HG02870 (cell line): Measurements from ENCODE around the gene DNAH7.
"Not testable (repeated sequence)": the region's sequence is repeated elsewhere in the genome, so short reads cannot be mapped to it uniquely, and the experiment has no call there.

ENCODE experiments used
- ATAC-seq: cut with Tn5 transposase; IDR thresholded peaks from one replicate; pipeline ENCODE4 v1.9.1; 2021; ENCODE audit warnings: mild to moderate bottlenecking, moderate library complexity; ENCODE audit not compliant: unreplicated experiment

The DNAH7 gene

DNA sequence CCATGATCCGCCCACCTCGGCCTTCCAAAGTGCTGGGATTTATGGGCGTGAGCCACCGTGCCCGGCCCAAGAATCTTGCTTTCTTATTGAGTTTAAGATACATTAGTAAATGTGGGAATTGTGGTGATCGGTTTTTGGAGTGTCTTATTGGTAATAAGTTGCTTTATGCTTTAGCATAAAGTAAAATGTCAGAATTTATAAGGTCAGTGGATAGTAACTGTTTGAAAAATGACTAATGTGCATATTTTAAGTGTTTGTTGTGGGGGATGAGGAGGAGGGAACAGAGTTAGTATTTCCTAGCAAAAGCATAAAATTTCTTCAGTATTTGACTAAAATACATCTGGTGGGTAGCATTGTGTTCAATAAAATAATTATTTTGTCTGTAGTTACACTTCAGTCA is 334.2 kb downstream of the DNAH7 start:
- ATAC-seq = no peak

DNA sequence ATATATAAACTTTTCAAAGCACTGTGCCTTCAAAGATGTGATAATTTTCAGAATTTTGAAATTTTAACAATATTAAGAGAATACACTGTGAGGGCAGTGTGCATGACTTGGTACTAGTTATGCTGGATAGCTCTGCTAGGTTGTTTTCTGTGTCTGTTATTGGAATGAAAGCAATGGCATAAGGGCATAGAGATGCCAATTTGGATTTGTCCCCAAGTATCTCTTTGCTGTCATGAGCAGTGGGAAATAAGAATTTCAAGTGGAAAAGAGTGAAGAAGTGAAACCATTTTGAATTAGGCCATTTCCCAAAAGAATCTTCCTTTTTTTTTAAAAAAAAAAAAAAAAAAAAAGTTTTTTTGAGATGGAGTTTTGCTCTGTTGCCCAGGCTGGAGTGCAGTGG is 334.8 kb downstream of the DNAH7 start:
- no peak for ATAC-seq

DNA sequence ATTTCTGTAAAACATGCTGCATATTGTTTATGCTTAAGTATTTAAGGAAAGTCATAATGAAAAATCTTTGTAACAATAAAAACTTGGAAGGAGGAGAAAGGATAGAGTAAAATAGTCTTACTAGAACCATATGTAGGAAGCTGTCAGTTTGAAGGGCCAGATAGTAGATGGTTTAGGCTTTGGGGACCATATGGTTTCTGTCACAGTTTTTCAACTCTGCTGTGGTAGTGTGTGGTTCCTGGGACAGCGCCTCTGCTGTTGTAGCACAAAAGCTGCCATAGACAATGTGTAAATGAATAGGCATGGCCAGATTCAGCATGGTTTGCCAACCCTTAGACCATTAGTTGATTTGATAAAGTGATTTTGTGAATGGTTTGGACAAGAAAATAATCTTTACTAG is 336.1 kb downstream of the DNAH7 start:
- no peak for ATAC-seq

DNA sequence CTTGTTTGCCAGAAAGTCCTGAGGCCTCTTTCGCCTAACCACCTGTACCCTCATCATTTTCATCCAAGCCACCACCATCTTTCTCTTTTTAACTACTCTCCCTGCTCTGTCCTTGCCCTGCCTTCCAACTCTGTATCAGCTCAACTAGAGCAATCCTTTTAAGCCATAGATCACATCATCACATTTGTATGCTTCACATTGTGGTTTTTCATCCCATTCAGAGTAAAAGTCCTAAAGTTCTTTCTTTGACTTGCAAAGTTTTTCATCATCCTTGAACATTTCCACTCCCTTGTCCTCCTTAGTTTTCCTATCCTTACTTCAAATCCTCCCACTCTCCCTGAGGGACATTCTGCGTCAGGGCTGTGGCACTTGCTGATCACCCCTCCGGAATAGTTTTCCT is 337.7 kb downstream of the DNAH7 start:
- no peak for ATAC-seq

DNA sequence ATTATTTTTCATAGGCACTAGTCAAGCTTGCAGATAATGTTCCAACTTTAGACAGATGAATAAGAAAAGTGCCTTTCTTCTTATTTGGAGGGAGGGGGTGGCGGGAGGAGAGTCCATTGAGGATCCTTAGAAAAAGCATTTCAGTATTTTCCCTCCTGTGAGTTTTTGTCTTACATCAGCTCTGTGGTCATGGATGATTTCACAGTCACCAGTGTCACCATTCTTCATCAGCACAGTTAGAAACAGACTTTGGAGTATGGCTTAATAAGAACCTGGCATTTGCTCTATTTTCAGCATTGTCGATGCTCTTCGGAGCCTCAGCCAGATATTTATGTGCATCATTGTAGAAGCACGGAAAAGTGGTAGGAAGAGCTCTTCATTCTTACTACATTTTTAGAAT is 341.5 kb downstream of the DNAH7 start:
- ATAC-seq = no peak

DNA sequence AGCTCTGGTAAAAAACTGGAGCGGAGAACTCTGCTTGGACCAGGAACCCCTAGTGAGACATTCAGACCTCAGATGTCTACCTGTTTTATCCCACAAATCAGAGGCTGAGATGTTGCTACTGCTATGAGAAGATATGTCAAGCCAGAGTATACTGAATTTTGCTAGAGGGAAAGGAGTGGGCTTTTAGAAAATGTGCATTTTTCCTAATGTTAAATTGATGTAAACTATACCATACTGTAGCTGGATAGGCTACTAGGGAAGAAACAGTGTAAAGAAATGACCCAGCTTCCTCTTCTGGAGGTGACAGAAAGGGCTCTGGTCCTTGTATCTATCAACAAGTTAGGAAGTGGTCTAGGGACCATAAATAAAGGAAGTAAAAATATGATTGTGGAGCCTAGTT is 346.6 kb downstream of the DNAH7 start:
- ATAC-seq = no peak

DNA sequence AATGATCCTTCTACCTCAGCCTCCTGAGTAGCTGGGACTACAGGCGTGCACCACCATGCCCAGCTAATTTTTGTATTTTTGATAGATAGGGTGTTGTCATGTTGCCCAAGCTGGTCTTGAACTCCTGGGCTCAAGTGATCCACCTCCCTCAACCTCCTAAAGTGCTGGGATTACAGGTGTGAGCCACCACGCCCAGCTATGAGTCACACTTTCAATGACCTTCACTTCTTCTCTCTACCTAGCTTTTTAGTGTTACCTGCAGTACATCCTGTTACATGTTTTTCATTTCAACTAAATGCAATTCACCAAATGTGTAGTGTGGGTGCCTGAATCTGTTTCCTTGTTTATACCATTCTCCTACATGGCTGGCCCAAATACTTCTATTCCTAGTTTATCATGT is 347.6 kb downstream of the DNAH7 start:
- no peak for ATAC-seq

DNA sequence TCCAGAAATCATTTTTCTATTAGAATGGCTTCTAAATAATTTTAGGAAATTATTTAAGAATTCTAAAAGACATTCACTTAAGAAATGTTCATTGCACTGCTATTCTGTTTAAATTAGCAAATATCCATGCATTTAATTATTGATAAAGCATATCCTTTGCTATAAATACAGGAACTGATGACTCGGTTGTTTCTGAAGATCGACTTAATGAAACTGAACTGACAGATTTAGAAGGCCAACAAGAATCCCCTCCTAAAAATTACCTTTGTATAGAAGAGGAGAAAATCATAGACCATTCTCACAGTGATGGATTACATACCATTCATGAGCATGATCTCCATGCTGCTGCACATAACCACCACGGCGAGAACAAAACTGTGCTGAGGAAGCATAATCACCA is 352.2 kb downstream of the DNAH7 start:
- no peak for ATAC-seq

DNA sequence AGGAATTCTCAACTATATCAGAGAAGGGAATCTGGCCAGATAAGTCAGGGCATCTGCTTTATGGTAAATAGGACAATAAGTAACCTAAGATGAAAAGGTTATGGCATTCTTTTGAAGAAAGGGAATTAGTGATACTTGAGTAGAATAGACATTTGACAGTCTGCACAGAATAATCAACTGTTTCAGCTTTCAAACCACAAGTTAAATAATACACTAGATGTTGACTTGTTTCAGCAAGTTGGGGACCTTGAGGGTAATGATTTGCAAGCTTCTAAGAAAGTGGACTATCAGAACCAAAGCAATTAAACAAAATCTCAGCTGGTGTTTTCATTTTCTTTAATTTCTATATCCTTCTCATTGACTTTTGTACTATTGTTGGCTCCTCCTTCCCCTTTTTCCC is 357.2 kb downstream of the DNAH7 start:
- ATAC-seq = no peak

DNA sequence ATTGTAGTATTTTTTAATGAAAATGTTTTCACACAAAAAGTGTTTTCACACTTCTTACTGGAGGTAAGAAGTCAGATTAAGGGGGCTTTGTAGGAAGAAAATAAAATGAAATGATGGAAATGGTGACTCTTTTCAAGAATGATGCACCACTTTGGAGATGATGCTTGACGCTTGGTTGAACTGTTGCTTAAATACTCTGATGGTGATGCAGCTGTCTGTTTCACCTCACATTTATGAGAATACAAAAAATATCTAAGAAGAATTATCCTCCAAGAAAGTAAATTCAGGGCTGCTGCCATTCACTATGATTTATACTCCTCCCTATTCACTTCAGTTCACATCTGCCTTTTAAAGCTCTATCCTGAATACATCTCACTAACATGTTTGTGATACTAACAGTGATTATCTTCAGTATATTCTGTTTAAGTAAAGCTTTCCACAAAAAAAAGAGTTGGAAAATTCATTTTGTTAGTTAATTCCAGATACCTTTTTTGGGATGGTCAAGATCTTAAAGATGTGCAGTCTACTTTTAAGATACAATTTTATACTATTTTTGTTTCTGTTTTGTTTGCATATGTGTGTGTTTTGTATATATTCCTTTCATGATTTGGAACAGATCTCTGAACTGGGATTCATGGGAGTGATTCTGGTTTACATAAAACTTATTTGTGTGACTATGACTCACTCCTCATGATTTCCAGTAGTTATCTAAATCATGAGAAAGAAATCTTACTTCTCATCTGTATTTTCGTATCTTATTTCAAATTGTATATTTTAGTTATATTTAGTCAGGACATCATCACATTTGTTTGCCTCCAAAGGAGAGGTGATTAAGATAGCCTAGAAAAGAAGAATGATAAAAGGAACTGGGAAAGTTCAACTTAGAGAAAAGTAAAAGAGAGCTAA is 358.5 kb downstream of the DNAH7 start:
- ATAC-seq = no peak

DNA sequence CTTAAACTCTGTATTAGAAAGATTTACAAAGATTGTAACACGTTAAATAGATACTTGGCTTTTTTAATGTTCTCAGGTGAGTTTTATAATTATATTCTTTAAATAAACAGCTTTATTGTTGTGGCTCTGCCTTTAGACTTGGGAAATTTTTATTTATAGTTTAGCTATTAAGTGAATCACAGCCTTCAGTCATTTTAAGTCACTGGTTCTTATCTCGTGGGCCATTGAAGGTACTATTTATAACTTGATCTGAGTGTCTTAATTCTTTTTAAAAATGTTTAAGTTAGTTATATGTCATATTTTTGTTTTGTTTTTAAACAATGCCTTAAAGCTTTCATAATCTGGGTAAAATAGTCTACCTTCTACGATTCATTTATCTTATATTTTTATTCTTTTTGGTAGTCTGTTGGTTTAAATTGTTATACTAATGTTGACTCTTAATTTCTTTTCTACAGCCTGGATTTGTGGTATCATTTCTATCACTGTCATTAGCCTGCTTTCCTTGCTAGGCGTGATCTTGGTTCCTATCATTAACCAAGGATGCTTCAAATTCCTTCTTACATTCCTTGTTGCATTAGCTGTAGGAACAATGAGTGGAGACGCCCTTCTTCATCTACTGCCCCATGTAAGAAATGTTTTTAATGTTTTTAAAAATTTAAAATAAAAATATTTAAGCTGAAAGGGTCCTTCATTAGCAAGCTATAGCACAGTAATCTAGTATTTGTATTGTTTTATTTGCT is 362.3 kb downstream of the DNAH7 start:
- no peak for ATAC-seq

DNA sequence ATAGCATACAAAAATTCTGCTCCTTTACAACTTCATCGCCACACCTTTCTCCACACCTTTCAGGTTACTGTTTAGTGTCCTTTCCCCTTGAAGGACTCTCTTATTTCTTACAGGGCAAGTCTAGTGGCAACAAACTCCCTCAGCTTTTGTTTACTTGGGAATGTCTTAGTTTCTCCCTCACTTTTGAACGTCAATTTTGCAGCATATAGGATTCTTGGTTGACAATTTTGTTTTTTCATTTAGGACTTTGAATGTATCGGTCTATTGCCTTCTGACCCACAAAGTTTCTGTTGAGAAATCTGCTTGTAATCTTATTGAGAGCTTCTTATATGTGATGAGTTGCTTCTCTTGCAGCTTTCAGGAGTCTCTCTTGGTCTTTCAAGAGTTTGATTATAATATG is 368.2 kb downstream of the DNAH7 start:
- no peak for ATAC-seq

DNA sequence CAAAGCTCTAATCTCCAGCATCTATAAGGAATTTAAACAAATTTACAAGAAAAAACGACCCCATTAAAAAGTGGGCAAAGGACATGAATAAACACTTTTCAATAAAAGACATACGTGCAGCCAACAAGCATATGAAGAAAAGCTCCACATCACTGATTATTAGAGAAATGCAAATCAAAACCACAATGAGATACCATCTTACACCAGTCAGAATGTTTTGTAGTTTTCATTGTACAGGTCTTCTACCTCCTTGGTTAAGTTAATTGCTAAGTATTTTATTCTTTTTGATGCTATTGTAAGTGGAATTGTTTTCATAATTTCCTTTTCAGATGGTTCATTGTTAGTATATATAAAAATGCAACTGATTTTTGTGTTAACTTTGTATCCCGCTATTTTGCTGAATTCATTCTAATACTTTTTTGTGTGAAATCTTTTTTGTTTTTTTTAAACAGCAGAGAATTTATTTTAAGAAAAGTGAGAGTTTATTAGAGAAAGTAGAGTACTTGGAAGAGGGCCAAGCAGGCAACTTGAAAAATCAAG is 370.9 kb downstream of the DNAH7 start:
- ATAC-seq = no peak

DNA sequence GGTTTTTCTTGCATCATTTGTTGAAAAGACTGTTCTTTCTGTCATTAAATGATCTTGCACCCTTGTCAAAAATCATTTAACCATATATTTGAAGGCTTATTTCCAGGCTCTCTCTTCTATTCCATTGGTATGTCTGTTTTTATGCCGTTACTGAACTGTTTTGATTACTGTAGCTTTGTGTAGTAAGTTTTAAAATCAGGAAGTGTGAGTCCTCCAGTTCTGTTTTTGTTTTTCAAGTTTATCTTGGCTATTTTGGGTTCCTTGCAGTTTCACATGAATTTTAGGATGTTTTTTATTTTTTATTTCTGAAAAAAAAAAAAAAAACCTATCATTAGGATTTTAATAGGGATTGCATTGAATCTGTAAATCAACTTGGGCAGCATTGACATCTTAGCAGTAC is 372.6 kb downstream of the DNAH7 start:
- ATAC-seq = no peak

DNA sequence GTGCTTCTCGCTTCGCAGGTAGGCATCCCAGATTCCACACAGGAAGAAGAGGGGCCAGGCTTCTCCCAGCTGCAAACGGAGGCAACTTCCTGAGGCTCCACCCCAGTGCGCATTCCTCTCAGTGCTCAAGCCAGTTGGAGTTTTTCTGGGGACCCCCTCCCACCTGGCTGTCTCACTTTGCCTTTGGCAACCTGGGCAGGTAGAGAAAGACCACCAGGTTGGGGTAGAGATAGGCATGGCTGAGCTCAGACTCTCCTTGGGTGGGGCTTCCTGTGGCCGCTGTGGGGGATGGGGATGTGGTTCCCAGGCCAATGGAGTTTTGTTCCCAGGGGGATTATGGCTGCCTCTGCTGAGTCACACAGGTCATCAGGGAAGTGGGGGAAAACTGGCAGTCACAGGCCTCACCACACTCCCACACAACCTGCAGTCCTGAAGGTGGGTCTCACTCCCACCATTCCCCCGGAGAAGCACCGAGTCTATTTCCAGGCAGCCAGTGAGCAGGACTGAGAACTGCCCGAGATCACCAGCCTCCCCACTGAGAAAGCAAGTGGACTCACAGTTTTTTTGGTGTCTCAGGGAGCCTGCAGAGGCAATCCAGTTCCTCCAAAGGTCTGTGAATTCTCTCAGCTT is 373.5 kb downstream of the DNAH7 start:
- no peak for ATAC-seq

DNA sequence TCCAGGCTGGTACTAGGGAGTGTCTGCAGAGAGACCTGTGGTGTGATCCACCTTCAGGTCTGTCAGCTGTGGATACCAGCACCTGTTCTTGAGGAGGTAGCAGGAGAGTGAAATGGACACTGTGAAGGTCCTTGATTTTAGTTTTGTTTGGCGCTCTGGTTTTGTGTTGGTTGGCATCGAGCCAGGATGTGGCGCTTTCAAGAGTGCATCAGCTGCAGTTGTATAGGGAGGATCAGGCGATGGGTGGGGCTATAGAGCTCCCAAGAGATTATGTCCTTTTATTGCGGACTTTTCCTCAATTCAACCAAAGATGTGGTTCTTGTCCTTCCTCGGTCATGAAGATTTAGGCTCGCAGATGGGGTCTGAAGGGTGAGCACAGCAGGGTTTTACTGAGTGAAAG is 374.1 kb downstream of the DNAH7 start:
- ATAC-seq = no peak

DNA sequence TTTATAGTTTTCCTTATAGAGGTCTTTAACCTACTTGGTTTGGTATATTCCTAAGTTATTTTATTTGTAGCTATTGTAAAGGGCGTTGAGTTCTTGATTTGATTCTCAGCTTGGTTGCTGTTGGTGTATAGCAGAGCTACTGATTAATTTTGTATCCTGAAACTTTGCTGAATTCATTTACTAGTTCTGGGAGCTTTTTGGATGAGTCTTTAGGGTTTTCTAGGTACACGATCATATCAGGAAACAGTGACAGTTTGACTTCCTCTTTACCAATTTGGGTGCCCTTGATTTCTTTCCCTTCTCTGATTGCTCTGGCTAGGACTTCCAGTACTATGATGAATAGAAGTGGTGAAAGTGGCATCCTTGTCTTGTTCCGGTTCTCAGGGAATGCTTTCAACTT is 376.1 kb downstream of the DNAH7 start:
- ATAC-seq = not testable (repeated sequence)
